GM19397 (cell line): ENCODE data around the gene GRAP.
A peak's percentile ranks its signal among the peaks of the same experiment; 100 is the strongest.

Experiments used
- ATAC-seq: cut with Tn5 transposase; IDR thresholded peaks from one replicate; pipeline ENCODE4 v1.9.1; 2021; ENCODE audit warnings: mild to moderate bottlenecking, moderate library complexity; ENCODE audit not compliant: unreplicated experiment

GRAP gene

DNA sequence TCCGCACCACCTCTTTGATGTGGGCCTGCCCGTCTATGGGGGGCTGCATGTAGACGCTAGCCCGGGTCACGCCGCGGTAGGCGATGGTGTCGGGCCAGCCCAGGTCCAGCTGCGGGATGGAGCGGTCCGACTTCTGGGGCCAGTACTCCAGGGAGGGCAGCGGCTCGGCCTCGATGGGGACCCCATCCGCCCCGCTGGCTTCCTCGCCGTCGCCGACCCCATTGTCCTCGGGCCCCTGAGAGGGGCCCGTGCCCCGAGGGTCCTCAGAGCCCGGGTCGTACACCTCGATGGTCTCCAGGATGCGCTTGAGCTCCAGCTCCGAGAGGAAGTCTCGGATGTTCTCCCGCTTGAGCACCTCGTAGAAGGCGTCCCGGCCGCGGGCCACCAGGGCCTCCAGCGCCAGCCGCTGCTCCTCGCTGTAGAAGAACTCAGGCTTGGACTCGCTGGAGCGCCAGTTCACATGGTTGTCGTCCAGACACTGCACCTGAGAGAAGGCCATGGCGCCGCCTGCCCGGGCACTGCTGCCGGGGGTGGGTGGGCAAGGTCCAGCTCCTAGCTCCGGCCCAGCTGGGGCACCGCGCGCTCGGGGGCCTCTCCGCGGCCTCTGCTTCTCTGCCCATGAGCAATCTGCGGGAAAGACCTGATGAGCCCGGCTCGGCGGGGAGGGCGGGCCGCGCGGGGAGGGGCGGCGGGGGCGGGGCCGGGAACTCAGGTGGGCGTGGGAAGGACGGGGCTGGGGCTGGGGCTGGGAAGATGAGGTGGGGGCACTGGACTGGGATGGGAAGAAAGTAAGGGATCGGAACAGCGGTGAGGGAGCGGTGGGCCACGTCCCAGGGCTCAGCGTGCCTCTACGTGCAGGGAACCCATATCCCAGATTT lies 43.0 kb downstream of the GRAP start:
- ATAC-seq: peak; percentile 31

DNA sequence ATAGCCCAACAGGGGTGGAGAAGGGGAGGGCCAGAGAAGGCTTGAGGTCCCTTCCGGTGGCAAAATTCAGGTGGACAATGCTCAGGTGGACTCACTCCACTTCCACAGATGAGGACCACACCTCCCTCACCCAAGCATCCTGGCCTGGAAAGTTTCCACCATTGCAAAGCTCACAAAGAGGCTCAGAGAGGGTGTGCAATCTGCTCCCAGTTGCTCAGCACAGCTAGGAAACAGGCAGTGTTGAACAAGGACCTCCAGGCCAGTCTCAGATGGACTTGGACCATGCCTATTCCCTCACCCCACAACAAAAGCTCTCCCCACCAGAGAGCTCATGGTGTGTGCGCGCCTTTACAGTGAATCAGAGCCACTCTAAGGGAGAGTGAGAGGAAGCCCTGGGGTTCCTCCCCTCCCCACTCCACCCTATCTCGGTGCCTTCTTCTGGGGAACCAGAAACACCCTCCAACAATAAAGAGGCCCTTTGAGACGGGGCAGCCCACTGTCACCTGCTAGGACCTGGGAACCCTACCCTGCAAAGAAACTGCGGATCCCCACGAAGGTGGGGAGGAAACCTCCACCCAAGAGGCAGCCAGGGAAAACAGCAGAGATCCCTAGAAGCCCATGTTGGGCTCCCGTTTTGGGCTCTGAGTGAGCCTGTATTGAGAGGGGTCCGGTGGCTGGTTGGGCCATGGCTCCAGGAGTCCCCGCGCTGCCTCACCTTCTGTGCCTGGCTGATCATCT lies 43.8 kb downstream of the GRAP start:
- no peak for ATAC-seq

DNA sequence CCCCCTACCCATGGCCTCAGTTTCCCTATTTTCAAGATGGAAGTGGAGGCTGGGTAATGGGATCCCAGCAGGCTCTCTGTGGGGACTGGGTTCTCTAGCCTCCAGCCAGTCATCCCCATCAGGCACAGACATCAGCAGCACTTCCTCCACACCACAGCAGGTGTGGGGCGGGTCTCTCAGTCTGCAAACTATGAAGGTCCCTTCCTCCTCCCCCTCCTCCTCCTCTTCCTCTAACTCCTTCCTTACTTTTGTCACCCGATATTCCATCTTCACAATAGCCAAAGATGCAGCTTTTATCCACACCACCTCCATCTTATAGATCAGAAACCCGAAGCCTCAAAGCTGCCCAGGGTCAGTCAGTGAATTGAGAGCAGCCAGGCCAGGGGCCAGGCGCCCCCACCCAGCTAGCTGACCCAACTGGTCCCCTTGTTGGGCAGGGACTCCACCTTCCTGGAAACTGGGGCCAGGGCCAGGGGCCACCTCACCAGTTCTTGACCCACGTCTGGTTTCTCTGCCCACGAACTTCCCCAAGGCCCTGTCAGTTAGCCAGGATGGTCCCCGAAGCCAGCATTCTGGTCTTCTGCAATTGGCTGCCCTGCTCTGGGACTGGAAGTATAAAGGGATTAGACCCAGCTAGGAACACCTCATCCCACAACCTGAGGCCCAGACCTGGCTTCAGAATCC lies 44.7 kb downstream of the GRAP start:
- ATAC-seq: no peak

DNA sequence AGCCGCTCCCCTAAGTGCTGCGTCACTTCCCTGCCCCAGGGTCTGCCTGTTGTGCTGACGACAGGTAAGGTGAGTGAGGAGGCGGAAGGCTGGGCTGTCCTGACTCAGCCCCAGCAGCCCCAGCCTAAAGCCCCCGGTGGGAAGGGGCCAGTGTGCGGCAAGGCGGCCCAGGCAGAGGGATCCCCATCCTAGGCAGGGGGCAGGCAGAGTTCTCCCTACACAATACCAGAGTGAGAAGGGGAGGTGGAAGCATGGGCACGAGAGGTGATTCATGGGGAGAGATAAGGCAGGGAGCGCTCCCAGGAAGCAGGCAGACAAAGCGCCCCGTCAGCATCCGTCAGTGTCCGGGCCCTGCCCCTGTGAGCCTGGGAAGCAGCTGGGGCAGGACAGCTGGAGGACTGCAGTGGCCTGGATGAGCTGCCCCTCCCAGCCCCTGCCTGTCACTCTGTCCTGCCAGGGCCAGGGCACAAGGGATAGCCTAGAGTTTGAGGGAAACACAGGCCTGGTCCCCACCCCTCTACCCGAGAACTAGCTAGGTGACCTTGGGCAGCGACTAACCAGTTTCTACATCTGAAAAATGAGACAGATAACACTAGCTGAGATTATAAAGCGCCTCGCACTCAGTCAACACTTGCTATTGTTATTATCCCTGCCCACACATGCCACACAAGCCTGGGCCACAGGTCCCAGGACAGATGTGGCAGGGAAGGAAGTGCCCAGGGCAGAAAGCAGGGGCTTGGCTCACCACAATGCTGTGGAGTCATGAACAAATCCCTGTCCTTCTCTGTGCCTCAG lies 46.0 kb downstream of the GRAP start:
- ATAC-seq: no peak

DNA sequence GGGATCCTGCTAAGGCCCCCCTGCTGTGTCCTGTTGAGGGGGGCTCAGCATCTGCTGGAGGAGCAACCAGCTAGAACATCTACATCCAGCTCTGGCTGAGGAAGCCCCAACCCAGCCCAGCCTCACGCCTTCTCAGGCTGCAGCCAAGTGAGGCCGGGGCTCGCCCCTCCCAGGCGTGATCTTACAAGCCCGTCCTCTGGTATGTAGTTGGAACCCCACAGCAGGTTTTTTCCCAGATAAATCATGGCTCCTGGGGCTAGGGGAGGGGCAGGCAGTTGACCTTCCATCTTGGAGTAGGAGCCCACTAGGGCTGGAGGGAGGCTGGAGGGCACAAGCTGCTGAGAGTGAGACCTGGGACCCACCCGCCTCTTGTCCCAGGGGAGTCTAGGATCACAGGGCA lies 46.8 kb downstream of the GRAP start:
- ATAC-seq: no peak

DNA sequence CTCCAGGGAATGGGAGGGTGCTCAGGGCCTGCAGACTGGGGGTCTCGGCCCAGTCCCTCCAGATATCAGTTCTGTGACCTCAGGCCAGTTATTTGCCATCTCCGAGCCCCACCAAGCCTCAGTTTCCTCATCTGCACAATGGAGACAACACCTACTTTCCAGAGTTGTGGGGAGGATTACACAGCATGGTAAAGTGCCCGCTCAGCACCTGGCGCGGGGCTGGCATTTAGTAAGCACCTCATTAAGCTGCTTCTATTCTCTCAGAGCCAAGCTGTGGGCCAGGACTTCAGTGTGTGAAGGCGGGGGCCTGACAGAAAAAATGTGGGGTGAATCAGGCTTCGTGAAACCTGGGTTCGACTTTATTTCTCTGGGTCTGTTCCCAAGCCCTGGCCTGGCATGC lies 47.4 kb downstream of the GRAP start:
- ATAC-seq: no peak

DNA sequence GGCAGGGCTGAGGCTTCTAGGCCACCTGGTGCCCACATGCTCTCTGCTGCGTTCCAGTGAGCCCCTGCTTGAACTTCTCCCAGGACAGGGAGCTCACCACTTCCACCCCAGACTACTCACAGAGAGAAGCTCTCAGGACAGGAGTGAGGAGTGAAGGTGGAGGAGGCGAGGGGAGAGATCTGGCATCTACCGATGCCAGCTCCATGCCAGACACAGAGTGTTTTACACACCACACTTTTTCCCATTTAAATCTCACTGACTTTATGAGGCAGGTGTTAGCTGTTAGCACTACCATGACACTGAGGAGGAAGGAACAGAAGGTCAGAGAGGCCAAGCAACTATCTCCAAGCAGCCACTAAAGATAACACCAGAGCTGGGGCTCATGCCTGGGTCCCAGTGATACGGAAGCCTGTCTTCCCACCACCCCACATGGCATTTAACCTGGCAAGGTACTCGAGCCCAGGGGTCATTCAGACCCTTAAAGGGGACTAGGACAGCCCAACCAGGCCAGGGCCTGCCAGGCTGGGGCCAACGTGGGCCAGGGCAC lies 49.0 kb downstream of the GRAP start:
- no peak for ATAC-seq

DNA sequence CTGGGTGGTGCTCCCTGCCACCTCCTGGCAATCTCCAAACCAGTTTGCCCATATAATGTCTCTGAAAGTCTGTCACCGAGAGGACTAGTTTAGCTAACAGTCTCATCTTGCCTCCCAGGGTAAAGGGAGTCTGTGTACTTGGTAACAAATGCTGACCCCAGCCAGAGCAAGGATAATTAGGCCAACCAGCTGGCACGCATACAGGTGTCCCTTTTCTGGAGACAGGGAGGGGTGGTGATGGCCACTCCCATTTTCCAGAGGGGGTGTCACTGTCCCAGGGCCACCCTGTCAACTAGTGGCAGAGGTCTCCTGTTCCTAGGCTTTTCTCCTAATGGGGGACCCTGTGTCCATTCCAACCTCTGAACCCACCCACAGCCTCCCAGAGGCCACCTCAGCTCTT lies 50.3 kb downstream of the GRAP start:
- ATAC-seq: no peak

DNA sequence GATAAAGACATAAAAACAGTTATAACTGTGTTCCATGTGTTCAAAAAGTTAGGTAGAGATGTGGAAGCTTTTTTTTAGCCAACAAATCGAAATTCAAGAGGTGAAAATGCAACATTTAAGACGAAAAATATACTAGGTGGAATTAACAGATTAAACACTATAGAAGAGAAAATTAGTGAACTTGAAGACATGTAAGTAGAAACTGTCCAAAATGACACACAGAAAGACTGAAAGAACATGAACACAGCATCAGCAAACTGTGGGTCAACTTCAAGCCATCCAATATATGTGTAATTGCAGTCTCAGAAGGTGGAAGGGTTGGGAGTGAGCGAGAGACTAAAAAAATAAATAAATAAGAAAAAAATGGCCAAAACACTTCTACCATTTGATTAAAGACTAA lies 51.5 kb downstream of the GRAP start:
- ATAC-seq: no peak

DNA sequence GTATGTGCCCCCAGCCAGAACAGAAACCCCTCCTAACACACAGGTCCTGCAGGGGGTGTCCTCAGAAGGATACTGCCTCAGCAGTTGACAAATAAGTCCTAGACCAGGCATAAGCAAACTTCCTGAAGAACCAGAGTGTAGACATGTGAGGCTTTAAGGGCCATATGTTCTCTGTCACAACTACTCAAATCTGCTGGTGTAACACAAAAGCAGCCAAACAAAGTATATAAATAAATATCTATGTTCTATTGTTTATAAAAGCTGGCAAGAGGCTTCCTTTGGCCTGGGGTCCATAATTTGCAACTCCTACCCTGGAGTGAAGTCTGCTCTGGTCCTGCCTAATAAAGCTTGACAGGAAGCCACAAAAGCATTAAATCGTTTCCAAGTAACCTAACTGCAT lies 52.1 kb downstream of the GRAP start:
- ATAC-seq: no peak

DNA sequence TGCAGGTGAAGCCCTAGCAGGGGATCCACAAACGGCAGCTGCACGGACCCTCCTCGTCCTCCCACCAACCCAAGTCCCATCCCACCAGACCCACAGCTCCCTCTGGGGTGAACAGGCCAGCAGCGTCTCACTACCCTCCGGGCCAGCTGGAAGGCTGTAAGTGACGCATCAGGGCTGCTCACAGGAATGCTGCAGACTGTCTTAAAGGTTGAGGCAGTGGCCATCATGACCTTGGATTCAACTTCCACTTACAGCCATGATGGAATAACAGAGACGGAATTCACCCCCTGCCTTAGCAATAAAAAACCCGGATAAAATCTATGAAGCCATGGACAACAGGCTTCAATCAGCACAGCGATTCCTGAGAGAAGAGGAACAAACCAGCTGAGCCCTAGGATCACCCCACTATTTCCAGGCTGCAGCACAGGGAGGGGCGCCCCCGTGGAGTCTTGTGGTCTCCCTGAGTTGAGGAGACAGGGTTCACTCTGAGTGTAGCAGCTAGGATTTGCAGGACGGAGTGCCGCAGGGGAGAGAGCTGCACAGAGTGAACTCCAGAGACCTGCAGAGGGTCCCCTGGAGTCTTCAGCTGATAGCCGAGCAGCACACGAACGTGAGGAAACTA lies 52.7 kb downstream of the GRAP start:
- no peak for ATAC-seq

DNA sequence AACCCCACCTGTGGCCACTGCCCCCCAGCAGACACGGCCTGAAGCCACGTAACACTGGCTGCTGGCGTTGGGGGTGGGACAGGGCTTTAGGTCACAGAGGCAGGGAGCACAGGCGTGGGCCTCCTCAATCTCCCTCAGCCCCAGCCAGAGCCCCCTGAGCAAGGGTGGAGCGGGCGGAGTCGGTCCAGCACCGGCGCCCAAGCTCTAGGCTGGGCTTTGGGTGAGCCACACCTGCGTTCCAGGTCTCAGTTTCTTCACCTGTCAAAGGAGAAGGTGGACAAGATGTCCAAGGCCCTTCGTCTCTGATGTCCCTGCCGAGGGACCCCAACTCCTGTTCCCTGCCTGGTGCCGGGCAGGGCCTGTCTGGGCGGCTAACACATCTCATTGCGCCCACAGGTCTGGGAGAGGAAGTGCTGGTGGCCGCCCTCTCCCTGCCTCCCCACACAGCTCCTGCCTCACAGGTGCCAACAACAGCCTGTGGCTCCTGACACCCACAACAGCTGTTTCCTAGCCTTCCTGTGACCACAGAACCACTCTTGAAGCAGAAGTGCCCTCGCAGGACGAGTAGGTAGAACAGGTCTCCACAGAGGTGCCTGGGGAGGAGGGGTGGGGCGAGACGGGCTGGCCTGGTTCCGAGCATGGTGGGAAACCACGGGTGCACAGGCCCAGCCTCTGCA lies 54.2 kb downstream of the GRAP start:
- ATAC-seq: no peak

DNA sequence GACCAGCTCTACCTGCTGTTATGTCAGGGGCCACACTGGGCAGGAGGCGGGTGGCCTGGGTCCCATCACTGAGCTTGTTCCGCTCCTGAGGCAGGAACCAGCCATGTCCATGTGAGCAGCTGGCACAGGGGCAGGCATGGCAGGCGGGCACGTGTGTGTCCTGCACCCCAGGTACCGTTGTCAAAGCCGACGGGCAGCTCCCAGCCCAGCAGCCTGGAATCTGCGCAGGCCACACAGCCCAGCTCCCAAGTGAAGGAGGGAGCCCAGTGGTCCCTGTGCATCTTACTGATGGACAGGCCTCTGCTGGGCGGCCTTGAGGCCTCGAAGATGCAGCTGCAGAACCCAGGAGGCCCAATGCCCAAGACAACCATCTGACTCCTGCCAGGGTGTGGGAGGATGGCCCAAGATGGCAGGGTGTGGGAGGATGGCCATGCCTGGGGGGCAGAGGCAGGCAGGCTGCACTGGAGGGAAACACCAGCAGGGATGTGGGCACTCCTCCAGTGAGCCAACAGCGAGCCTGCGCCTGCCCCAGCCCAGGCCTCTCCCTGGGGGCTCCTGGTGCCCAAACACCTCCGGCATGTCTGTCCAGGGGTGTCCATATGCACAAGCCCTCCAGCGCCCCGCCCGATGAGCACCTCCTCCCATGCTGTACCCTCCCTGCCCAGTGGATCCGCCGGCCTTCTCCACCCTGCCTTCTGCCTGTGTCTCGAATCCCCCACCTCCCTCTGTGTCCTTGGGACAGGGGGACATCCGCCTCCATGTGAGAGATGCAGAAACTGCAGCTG lies 55.0 kb downstream of the GRAP start:
- ATAC-seq: no peak

DNA sequence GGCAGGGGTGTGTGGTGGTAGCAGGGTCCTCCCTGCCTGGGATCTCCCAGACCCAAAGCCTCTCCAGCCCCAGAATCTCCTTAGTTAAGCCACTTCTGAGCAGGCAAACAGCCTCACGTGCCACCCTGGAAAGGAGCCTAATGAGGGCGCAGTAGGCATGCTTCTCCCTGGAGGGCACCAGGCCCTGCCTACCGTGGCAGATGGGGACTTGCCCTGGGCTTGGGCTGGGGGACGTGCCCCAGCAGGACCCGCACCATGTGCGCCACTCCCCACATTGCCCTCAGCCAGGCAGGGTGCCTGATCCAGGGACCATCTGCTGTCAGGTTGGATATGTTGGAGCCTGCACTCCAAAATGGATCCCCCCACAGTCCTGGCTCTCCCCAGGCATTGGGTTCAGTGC lies 56.4 kb downstream of the GRAP start:
- no peak for ATAC-seq

DNA sequence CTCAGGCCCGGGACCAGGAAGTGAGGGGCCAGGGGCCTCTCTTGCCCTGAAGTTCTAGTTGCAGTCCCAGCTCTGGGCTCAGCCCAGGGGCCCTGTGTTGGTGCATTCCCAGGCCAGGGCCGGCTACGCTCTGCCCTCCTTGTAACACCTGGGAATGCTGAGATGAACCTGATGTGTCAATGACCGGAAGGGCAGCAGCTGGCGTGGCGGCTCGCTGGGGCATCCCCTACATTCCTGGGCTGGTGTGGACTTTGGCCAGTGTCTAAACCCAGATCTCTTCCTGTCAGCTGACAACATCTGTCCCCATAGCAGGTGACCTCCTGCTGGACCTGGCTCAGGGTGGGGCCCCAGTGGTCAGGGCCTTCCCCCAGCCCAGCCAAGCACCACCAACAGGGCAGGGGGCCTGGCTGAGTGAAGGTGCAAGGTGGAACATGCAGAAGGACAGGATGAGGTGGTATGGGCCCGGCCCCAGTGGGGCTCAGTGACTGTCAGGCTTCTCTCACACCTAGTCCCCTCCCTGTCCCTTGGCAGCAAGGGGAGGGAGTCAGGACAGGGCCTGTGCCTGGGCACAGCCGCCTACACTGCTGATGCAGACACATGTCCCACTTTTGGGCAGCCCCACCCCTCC lies 58.1 kb downstream of the GRAP start:
- no peak for ATAC-seq

DNA sequence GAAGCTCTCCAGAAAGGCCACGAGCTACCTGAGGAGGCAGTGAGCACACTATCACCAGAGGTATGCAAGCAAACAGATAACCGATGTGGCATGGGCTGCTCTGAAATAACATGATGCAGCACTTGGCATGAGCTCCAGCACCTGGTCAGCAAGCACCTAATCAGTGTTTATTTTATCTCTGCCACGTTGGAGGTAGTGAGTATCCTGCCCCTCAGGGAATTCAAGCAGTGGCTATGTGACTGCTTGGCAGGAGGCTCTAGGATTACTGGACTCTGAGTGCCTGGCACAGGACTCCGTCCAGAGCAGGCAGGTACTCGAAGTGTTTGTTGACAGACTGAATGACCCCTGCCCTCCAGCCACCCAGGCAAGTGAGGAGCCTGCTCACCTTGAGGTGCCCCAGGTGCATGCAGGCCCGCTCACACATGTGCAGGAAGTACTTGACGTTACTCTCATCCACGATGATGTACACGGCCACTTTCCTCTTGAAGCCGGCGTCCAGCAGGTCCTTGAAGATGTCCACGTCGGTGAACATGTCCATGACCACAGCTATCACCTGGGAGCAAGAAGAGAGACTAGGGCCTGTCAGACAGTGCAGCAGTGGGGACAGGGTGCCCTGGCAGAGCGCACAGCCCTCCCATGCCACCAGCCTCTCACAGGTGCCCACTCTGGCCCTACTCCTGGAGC lies 58.8 kb downstream of the GRAP start:
- no peak for ATAC-seq

DNA sequence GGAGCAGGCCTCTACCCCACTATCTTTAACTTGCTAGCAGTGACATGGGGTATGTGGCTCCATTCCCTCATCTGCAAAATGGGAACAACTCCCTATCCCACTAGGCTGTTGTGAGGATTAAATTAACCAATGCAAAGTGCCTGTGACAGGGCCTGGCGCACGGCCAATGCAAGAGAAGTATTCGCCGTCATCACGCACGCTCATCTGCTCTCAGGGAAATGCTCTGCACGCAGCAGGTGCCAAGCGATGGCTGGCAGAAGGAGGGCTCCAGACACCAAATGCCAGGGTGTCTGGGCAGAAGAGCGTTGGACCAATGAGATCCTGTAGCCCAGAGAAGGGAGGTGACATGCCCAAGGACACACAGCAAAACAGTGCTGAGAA lies 59.5 kb downstream of the GRAP start:
- ATAC-seq: no peak
